Activated CD4-positive, alpha-beta T cell treated with anti-CD3 and anti-CD28 coated beads, Interleukin-2, amount 10 ng/mL, durations not matched to agents 24 days and 14 days (primary cell): ENCODE measurements around the gene DLGAP1. TPM values are rescaled to one million over a fixed set of nuclear protein-coding genes. Genes with fewer than 3 reads are reported as not detected.

Experiments
- DNase-seq: peaks from one replicate; pipeline ENCODE4 v3.0.0; 2022
- H3K27ac Mint-ChIP-seq: one replicate; pipeline ENCODE4 v1.8.0; 2022; ENCODE audit warnings: mild to moderate bottlenecking, mixed read lengths
- H3K27me3 Mint-ChIP-seq: one replicate; pipeline ENCODE4 v1.8.0; 2022; ENCODE audit warnings: mixed read lengths
- H3K36me3 Mint-ChIP-seq: one replicate; pipeline ENCODE4 v1.8.0; 2022; ENCODE audit warnings: low read depth, mild to moderate bottlenecking, mixed read lengths
- H3K4me1 Mint-ChIP-seq: one replicate; pipeline ENCODE4 v1.8.0; 2021; ENCODE audit warnings: mixed read lengths
- H3K4me3 Mint-ChIP-seq: one replicate; pipeline ENCODE4 v1.8.0; 2022; ENCODE audit warnings: mild to moderate bottlenecking, moderate library complexity, mixed read lengths
- H3K9me3 Mint-ChIP-seq: one replicate; pipeline ENCODE4 v1.8.0; 2021; ENCODE audit warnings: mixed read lengths
- intact Hi-C: fragments of 100-400 bp; cut with micrococcal nuclease; formaldehyde crosslinking; loops from one replicate; pipeline ENCODE4 v1.15.1; 2023
- total RNA-seq: library from RNA; stranded (reverse); gene quantifications from 2 replicates; pipeline ENCODE4 v1.2.3, GENCODE V29; 2022

Gene DLGAP1
- total RNA-seq, 1 donor from 2014 or later: 1.5 TPM

GRCh38 chr18:3493501-3494244, 961.4 kb downstream of the DLGAP1 start:
- intact Hi-C loops: no loop called here
- H3K27ac Mint-ChIP-seq: no peak overlapping the region
- DNase-seq: no peak
- peaks cover under 1% of the 10 kb centered on the region for H3K4me1 Mint-ChIP-seq
- H3K36me3 Mint-ChIP-seq: no peaks in the 10 kb centered on the region
- H3K27me3 Mint-ChIP-seq: peaks cover 41% of the 10 kb centered on the region
- H3K4me3 Mint-ChIP-seq: no peak overlapping the region
- no peaks in the 10 kb centered on the region for H3K9me3 Mint-ChIP-seq

GRCh38 chr18:3492721-3493120, 962.4 kb downstream of the DLGAP1 start:
- Mint-ChIP-seq H3K9me3 (no peaks in the 10 kb centered on the region), H3K4me1 (no peaks in the 10 kb centered on the region), H3K36me3 (no peaks in the 10 kb centered on the region), H3K4me3 (no peak overlapping the region), H3K27ac (no peak overlapping the region), H3K27me3 (peaks cover 33% of the 10 kb centered on the region)
- intact Hi-C loops: no loop called here
- DNase-seq: no peak

- no peak overlapping the region for H3K27ac Mint-ChIP-seq
- intact Hi-C loops: no loop called here
- peaks cover 30% of the 10 kb centered on the region for H3K27me3 Mint-ChIP-seq
- no peak overlapping the region for H3K4me3 Mint-ChIP-seq
- H3K4me1 Mint-ChIP-seq: no peaks in the 10 kb centered on the region
- no peak for DNase-seq
- H3K36me3 Mint-ChIP-seq: no peaks in the 10 kb centered on the region
- no peaks in the 10 kb centered on the region for H3K9me3 Mint-ChIP-seq
Observed at GRCh38 chr18:3491981-3492555, 963.0 kb downstream of the DLGAP1 start.

GRCh38 chr18:3489462-3489861, 965.6 kb downstream of the DLGAP1 start:
- Mint-ChIP-seq H3K36me3 (no peaks in the 10 kb centered on the region), H3K27ac (no peak overlapping the region), H3K4me1 (no peaks in the 10 kb centered on the region), H3K9me3 (no peaks in the 10 kb centered on the region), H3K27me3 (peaks cover 22% of the 10 kb centered on the region), H3K4me3 (no peak overlapping the region)
- intact Hi-C loops: no loop called here
- DNase-seq: no peak

- no peak for DNase-seq
- no peaks in the 10 kb centered on the region for H3K36me3 Mint-ChIP-seq
- H3K4me3 Mint-ChIP-seq: no peak overlapping the region
- H3K27me3 Mint-ChIP-seq: peaks cover 11% of the 10 kb centered on the region
- no peaks in the 10 kb centered on the region for H3K4me1 Mint-ChIP-seq
- intact Hi-C loops: no loop called here
- no peaks in the 10 kb centered on the region for H3K9me3 Mint-ChIP-seq
- no peak overlapping the region for H3K27ac Mint-ChIP-seq
Observed at GRCh38 chr18:3486512-3486911, 968.6 kb downstream of the DLGAP1 start.

- H3K4me3 Mint-ChIP-seq: no peak overlapping the region
- no peaks in the 10 kb centered on the region for H3K4me1 Mint-ChIP-seq
- DNase-seq: no peak
- no peaks in the 10 kb centered on the region for H3K9me3 Mint-ChIP-seq
- no peaks in the 10 kb centered on the region for H3K36me3 Mint-ChIP-seq
- H3K27ac Mint-ChIP-seq: no peak overlapping the region
- intact Hi-C loops: no loop called here
- H3K27me3 Mint-ChIP-seq: peaks cover 9% of the 10 kb centered on the region
Observed at GRCh38 chr18:3485153-3486149, 969.7 kb downstream of the DLGAP1 start.

GRCh38 chr18:3482258-3482657, 972.8 kb downstream of the DLGAP1 start:
- no peaks in the 10 kb centered on the region for H3K9me3 Mint-ChIP-seq
- H3K36me3 Mint-ChIP-seq: no peaks in the 10 kb centered on the region
- no peak overlapping the region for H3K4me3 Mint-ChIP-seq
- DNase-seq: no peak
- peaks cover 1% of the 10 kb centered on the region for H3K27me3 Mint-ChIP-seq
- H3K27ac Mint-ChIP-seq: no peak overlapping the region
- no peaks in the 10 kb centered on the region for H3K4me1 Mint-ChIP-seq
- intact Hi-C loops: no loop called here

- no peaks in the 10 kb centered on the region for H3K9me3 Mint-ChIP-seq
- DNase-seq: peak; percentile 74
- H3K27me3 Mint-ChIP-seq: peaks cover 1% of the 10 kb centered on the region
- H3K36me3 Mint-ChIP-seq: no peaks in the 10 kb centered on the region
- intact Hi-C loops: no loop called here
- H3K4me3 Mint-ChIP-seq: no peak overlapping the region
- H3K4me1 Mint-ChIP-seq: no peaks in the 10 kb centered on the region
- H3K27ac Mint-ChIP-seq: peak overlapping the region; percentile 8
Observed at GRCh38 chr18:3481696-3482210, 973.4 kb downstream of the DLGAP1 start.

GRCh38 chr18:3480827-3481573, 974.1 kb downstream of the DLGAP1 start:
- Mint-ChIP-seq H3K9me3 (no peaks in the 10 kb centered on the region), H3K27me3 (peaks cover 1% of the 10 kb centered on the region), H3K4me3 (no peak overlapping the region), H3K36me3 (no peaks in the 10 kb centered on the region), H3K27ac (no peak overlapping the region), H3K4me1 (no peaks in the 10 kb centered on the region)
- intact Hi-C loops: no loop called here
- DNase-seq: no peak

- Mint-ChIP-seq H3K4me3 (no peak overlapping the region), H3K4me1 (no peaks in the 10 kb centered on the region), H3K27me3 (no peaks in the 10 kb centered on the region), H3K9me3 (peaks cover under 1% of the 10 kb centered on the region), H3K36me3 (no peaks in the 10 kb centered on the region), H3K27ac (no peak overlapping the region)
- DNase-seq: no peak
- intact Hi-C loops: no loop called here
Observed at GRCh38 chr18:3479978-3480509, 975.1 kb downstream of the DLGAP1 start.

GRCh38 chr18:3478262-3478978, 976.7 kb downstream of the DLGAP1 start:
- H3K36me3 Mint-ChIP-seq: no peaks in the 10 kb centered on the region
- peaks cover 1% of the 10 kb centered on the region for H3K4me1 Mint-ChIP-seq
- no peak for DNase-seq
- intact Hi-C loops: no loop called here
- H3K27me3 Mint-ChIP-seq: no peaks in the 10 kb centered on the region
- peaks cover 5% of the 10 kb centered on the region for H3K9me3 Mint-ChIP-seq
- H3K4me3 Mint-ChIP-seq: no peak overlapping the region
- no peak overlapping the region for H3K27ac Mint-ChIP-seq

GRCh38 chr18:3472681-3473544, 982.2 kb downstream of the DLGAP1 start:
- H3K9me3 Mint-ChIP-seq: peaks cover 5% of the 10 kb centered on the region
- no peak overlapping the region for H3K27ac Mint-ChIP-seq
- H3K27me3 Mint-ChIP-seq: no peaks in the 10 kb centered on the region
- no peaks in the 10 kb centered on the region for H3K36me3 Mint-ChIP-seq
- intact Hi-C loops: loop anchor here (2.0 kb wide), 1 partner anchor 18 kb away; no protein-coding TSS in a partner anchor
- H3K4me3 Mint-ChIP-seq: no peak overlapping the region
- H3K4me1 Mint-ChIP-seq: peaks cover 9% of the 10 kb centered on the region
- peak; percentile 62 for DNase-seq
